Measurements from ENCODE around the gene VPS13D.
A peak's percentile ranks its signal among the peaks of the same experiment; 100 is the strongest.

The VPS13D gene

DNA sequence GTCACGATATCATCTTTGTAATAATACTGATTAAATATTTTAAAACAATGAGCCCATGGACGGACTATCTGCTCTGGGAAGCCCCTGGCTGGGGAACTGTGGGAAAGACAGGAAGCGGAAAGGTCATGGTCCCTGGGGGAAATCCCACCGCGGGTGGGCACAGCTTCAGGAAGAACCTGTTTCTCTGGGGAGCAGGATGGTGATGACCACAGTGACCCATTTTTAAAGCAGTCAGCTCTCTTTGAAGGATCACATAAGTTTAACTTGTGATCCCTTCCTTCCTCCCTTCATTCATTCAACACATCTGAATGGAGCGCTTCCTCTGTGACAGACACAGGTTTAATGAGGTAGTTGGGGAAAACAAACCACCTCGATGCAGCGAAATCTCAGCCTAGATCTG, 315.2 kb downstream of the VPS13D start:
- H3K4me3 ChIP-seq (ENCODE audit: low read length), result no peak overlapping the region
- DNase-seq (ENCODE audit: low read depth, low spot score), result no peak

DNA sequence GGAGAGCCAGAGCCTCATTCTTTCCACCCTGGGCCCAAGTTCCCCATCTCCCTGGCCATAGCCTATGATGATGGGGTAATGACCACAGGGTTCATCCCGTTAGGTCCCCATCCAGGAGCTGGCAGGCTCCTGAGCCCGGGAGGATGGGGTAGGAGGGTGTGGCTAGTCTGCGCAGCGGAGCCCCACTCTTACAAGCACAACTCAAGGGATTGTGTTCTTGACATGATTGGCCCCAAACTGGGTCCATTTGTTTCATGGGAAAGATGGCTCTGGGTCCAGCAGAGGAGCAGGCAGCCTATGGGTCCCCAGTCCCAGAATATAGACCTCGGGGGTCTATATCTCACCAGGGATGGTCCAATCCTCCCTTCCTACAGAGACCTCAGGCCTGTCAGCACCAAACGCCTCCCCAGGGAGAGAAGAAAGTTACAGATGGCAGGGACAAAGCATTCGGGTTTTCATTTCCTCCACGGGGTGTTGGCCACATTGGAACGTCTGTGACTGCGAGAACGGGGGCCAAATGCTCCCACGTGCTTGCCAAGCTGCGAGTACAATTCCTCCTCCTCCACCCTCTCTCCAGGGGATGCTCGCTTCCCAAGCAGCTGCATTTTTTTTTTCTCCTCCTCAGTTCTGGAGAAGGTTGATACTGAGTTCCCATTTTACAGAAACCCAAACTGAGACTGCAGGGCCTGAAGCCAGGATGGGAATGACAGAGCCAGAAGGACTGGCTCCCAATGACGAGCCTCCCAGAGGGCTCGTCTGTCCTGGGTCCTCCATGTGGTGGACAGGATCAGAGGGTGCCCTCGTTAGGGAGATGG, 317.1 kb downstream of the VPS13D start:
- no peak overlapping the region for H3K4me3 ChIP-seq (ENCODE audit: low read length)
- DNase-seq (ENCODE audit: low read depth, low spot score), result no peak

DNA sequence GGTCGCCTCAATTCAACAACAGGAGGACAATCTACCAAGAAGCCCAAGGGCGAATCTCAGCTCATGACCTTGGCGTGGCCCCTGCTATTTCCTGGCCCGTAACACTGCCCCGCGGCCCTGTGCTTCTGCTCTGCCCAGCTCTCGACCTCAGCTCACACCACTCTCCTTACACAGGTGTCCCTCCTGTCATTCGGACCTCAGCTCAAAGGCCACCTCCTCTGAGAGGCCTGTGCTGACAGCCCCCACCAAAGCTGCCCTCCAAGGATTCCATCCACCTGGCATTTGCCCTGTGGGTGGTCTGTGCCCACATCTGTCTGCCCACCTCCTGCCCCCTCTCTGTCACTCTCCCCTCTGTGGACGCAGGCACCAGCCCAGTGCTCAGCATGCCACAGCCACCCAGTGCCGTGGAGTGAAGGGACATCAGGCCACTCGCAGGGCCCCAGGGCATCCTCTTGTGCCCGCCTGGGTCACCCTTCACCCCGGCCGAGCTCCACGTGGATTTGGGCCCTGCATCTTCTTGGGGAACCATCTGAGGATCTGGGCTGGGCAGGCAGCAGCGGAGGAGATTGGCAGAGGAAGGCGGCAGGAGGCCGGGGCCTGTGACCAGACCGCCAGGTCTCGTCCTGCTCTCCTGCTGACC, 317.9 kb downstream of the VPS13D start:
- H3K4me3 ChIP-seq (ENCODE audit: low read length), result no peak overlapping the region

DNA sequence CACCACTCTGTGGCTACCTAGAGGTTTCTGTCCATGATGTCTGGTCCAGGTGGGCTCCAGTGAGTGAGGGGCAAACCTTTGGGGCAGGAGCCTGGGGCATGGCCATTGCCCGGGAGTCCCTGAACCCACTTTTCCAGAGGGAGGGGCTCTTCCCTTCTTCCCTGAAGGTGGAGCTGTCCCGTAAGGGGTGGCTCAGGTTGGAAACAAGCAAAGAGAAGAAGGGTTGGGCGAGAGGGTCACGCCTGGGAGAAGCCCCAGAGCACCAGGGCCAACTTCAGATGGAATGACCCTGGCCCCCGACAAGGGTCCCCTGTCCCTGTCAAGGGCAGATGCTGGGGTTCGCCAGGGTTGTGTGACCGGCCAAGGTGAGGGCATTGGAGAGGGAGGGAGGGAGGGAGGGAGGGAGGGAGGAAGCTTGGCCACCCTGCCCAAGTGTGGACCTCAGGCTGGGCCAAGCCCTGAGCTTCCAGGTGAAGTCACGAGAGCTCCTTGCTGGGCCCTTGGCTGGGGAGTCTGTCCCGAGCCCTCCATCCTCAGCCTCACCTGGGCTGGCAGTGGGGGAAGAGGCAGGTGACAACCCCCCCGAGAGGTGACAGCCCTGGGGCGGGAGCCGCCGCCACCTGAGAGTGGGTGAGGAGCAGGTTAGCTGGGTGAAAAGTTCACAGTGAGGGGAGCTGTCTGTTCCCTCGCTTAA, 318.6 kb downstream of the VPS13D start:
- DNase-seq (ENCODE audit: low read depth, low spot score), result no peak

More for the DNA sequence above, 317.9 kb downstream of the VPS13D start:
- no peak for DNase-seq (ENCODE audit: low read depth, low spot score)

DNA sequence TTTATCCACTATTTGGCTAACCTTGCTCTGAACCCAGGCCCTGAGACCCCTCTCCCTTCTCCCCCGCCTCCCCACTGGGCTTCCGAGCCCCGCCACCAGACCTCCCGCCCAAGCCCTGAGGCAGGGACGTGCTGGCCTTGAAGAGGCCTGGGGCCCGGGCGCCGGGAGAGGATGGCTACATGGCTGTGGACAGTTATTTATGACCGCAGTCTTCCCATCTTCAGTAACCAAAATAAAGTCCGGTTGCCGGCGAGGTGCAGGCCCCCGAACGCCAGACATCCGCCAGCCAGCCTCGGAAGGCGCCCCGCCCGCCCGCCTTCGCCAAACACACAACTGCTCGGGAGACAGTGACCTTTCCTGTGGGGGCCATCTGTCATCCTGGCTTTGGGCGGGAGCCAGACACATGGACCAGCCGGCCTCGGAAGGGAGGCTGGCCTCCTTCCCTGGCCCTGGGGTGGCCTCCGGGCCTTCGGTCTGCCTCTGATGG, 319.2 kb downstream of the VPS13D start:
- no peak for DNase-seq (ENCODE audit: low read depth, low spot score)

More for the DNA sequence above, 318.6 kb downstream of the VPS13D start:
- H3K4me3 ChIP-seq (ENCODE audit: low read length), result no peak overlapping the region

DNA sequence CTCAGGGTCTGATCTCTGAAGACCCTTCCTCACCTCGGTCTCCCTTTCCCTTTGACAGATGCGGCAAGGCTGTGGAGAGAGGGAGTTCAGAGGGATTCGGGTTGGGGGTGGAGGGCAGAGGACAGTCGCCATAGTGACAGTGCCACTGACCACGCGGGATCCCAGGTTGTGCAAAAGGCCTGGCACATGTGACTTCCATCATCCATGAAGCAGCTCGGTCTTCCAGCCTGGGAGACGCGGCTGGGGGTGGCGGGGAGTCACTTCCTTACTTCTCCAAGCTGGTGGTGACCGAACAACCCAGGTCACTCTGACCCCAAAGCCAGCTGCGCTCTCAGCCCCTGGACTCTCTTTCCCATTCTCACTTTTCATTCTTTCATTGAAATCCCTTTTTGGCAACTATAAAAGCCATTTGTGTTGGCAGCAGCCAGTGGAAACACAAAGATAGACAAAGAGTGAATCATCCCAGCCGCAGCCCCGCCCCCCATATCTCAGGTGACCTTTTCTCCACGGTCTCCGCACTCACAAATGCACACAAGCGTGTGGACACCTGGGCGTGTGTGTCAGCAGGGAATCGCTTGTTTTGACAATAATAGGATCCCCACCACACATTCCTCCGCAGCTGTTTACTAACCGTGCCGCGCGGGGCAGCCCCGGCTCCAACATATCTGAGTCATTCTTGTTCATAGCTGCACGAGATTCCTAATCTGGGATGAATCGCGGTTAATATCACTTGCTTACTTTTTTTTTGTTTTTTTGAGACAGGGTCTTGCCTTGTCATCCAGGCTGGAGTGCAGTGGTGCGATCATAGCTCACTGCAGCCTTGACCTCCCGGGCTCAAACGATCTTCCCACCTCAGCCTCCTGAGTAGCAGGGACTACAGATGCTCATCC, 319.9 kb downstream of the VPS13D start:
- no peak for DNase-seq (ENCODE audit: low read depth, low spot score)
- H3K4me3 ChIP-seq (ENCODE audit: low read length), result no peak overlapping the region

More for the DNA sequence above, 319.2 kb downstream of the VPS13D start:
- no peak overlapping the region for H3K4me3 ChIP-seq (ENCODE audit: low read length)

DNA sequence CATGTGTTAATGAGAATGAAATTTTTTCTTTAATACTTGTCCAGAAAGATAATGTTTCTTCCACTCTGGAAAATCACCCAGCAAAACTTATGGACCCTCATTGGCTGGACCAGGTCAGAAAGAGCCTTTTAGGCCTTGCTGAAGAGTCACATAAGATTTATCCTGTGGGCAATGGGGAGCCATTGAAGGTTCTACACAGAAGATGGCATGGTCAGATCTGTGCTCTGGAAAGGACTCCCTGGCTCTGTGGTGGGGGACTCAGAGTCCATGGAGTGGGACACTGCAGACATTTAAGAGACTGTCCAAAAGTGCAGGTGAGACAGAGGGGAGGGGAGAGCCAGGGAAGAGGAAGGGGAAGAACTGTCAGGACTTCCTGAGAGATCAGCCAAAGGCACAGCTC, 321.8 kb downstream of the VPS13D start:
- H3K4me3 ChIP-seq (ENCODE audit: low read length), result no peak overlapping the region
- DNase-seq (ENCODE audit: low read depth, low spot score), result no peak

DNA sequence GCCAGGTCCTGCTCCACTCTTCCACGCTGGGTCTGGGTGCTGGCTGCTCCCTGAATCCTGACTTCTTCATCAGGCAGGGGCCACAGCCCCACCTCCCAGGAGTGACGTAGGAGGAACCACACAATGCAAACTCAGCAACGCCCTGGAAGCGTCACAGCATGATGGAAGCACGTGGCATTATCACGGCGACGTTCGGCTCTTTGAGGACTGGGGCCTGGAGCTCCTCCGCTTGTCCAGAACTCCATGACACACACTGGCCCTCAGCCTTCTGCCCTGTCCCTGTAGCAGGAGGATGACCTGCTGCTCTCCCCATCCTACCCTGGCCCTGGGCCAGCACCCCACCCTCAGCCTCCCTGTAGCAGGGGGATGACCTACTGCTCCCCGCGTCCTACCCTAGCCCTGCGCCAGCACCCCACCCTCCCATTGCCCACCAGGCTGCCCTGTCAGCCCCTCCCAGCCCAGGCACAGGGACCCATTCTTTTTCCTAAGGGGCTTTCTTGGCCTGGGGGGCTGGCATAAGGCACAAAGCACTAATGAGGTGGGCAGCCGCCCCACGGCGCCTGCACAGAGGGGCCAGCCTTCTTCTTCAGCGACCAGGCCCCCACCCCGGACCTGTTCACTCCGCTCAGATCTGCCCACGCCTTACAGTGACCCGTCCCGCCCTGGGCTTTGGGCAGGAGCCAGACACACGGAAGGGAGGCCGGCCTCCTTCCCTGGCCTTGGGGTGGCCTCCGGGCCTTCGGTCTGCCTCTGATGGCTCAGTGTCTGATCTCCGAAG, 322.5 kb downstream of the VPS13D start:
- no peak overlapping the region for H3K4me3 ChIP-seq (ENCODE audit: low read length)
- no peak for DNase-seq (ENCODE audit: low read depth, low spot score)

DNA sequence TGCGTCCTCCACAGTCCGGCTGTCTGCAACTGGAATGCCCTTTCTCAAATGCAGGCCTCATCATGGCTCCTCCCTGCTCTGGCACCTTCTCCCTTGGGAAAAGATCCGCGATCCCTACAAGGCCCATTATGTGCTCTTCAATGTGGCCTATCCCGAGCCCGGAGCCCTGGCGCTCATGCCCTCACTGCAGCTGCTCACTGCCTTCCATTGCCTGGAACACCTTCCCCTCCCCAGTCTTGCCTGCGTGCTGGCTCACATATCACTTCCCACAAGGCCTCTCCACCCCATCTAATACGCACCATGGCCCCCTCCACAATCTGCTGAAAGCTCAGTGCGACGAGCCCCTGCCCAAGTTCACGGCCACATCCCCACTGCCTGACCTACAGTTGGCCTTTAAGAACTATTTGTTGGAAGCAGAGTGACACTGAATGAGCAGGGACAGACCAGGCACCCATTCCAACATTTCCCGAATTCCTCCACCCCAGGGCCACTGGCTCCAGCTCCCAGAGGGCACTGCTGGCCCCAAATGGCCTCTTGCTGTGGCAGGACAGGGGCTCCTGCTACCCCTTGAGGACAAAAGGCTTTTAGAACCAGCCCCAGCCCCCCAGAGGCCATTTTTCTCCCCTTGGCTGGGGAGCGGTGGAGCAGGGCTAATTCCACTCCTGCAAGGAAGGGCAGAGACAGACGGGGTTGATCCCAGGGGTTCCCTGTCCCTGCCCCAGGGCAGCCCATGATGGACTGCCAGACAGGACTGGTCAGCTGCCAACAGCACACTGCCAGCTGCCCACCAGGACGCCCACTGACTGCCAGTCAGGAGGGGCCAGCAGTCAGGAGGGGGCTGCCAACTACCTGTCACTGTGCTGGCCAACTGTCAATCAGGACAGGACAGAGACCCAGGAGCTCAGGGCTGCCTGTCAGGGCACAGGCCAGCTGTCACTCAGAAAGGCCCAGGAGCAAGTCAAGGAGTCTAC, 323.4 kb downstream of the VPS13D start:
- H3K4me3 ChIP-seq (ENCODE audit: low read length), result no peak overlapping the region
- DNase-seq (ENCODE audit: low read depth, low spot score), result no peak

DNA sequence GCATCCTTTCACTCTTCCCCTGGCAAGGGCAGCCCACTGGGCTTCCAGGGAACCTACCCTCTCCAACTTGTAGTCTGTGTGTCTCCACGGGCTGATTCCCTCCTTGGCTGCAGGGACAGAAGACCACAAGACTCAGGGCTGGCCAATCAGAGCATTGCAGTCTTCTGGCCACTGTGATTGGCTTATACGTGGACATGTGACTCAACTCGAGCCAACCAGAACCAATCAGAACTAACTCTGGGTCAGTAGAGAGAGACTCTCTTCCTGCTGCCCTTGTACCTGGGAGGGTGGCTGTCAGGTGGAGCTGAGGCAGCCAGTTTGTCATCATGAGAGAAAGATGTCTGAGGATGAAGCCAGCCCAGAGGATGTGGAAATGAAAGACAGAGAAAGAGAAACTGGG, 324.1 kb downstream of the VPS13D start:
- peak; percentile 27 for DNase-seq (ENCODE audit: low read depth, low spot score)
- no peak overlapping the region for H3K4me3 ChIP-seq (ENCODE audit: low read length)

DNA sequence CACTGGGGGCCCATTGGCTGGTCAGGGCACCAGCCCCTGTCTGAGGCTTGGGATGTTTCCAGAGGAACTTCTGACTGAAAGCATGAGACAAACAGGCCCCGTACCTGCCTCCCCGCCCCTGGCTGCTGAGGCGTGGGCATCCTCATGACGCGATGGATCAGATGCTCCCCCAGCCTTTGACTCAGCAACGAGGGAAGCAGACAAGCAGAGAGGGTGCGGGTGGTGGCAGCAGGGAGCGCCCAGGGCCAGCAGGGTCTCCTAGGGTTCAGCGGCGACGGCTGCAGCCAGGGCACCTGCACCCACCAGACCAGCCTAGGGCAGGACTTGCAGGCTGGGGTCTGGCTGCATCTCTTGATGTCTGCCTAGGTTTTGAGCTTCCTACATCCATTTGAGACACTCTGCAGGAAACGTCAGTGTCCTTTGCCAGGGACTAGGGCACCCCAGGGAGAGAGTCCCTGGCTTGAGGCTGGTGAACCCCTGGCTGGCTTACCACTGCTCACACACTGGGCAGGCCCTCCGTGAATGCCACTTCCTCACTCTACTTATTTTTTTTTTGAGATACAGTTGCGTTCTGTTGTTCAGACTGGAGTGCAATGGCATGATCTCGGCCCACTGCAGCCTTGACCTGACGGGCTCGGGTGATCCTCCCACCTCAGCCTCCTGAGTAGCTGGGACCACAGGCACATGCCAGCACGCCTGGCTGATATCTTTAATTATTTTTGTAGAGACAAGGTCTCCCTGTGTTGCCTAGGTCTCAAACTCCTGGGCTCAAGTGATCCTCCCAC, 324.9 kb downstream of the VPS13D start:
- no peak overlapping the region for H3K4me3 ChIP-seq (ENCODE audit: low read length)
- DNase-seq (ENCODE audit: low read depth, low spot score), result no peak

DNA sequence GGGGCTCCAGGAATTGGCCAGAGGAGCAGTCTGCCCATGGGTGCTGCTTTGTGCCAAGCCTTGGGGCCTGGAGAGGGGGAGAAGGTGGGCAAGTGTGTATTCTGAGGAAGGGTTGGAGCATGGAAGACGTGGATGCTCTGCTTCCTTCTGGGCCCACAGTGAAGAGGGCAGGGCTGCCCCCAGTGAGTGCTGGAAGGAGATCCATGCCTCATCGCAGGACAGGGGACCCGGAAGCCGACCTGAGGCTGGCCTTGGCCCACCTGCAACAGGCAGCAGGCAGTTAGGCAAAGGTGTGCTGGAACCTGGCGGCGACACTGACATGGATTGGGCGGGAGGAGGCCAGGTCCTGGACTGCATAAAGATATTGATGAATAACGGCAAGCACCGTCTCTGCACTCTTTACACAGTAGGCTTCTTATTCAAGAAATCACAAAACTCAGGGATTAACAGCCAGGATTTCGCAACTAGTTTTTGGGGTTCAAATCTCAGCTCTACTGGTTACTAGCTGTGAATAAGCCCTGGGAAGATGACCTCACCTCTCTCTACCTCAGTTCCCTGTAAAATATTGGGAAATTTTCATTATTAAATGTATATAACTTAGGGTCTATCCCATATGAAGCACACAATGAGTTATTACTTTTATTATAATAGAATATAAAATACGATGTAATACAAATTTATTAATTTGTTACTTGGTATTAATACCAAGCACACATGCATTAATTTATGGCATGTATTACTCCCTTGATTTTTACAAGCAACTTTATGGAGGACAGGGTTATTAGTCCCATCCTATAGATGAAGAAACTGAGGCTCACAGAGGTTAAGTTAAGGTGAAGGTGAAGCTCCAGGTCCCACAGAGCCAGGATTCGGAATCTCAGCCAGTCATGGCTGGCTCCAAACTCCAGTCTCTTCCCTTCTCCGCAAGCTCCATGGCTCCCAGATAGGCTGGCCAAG, 325.9 kb downstream of the VPS13D start:
- no peak for DNase-seq (ENCODE audit: low read depth, low spot score)
- no peak overlapping the region for H3K4me3 ChIP-seq (ENCODE audit: low read length)

DNA sequence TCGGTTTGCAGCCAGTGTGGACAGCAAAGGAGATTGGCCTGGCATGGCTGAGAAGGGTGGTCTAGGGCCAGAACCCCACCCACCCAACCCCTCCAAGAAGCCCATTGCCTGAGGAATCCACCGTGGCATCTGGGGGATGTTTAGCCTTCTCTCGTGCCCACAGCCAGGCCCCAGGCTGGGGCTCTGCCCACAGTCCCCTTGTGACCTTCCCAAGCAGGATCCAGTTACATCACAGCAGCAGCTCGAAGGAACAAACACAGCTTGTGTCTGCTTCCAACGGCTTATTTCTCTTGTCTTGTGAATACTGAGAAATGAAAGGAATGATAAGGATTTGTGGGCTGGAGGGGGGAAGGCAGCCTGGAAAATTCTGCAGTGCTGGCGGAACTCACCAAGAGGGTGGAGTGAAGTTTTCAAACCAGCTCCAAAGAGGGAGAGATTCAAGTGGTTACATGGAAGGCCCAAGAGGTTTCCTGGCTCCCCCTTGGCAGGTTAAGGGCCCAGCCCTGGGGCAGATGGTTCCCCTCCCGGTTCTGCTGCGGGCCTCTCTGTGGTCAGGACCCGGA, 326.6 kb downstream of the VPS13D start:
- H3K4me3 ChIP-seq (ENCODE audit: low read length), result no peak overlapping the region
- DNase-seq (ENCODE audit: low read depth, low spot score), result no peak

DNA sequence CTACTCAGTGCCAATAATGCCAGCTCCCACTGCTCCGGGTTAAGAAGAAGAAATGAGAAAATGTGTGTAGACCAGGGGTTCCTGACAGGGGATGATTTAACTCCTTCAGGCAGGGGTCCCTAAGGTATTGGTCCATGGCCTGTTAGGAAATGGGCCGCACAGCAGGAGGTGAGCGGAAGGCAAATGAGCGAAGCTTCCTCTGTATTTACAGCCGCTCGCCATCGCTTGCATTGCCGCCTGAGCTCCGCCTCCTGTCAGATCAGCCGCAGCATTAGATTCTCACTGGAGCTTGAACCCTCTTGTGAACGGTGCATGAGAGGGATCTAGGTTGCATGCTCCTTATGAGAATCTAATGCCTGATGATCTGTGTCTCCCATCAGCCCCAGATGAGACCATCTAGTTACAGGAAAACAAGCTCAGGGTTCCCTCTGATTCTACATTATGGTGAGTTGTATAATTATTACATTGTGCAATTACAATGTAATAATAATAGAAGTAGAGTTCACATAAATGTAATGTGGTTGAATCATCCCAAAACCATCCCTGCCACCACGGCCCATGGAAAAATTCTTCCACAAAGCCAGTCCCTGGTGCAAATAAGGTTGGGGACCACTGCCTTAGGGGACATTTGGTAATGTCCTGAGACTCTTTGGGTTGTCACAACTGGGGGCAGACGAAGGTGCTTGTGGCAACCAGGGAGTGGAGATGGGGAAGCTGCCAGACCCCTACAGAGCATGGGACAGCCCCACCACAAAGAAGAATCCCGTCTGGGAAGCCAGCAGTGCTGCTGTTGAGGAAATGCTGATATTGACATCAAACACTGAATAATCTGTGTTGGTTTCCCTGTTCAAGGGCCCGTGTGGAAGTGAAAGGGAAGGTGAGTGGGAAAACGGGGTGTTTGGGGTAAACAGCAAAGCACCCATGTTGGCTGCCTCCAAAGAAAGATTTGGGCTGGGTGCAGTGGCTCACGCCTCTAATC, 327.4 kb downstream of the VPS13D start:
- no peak for DNase-seq (ENCODE audit: low read depth, low spot score)
- H3K4me3 ChIP-seq (ENCODE audit: low read length), result no peak overlapping the region

Measured in Jurkat, Clone E6-1 (cell line).